Stimulated activated CD8-positive, alpha-beta memory T cell treated with anti-CD3 and anti-CD28 coated beads, Interleukin-12 subunit alpha, Interleukin-12 subunit beta, amount 100 ng/mL, for 24 hours (primary cell): Measurements from ENCODE around the gene DGKD.
"Not testable (repeated sequence)": the region's sequence is repeated elsewhere in the genome, so short reads cannot be mapped to it uniquely, and the experiment has no call there.

Experiments used
- DNase-seq: peaks from one replicate; pipeline ENCODE4 v3.0.0-alpha.2; 2020; ENCODE audit errors: extremely low read depth

The DGKD gene, protein sequence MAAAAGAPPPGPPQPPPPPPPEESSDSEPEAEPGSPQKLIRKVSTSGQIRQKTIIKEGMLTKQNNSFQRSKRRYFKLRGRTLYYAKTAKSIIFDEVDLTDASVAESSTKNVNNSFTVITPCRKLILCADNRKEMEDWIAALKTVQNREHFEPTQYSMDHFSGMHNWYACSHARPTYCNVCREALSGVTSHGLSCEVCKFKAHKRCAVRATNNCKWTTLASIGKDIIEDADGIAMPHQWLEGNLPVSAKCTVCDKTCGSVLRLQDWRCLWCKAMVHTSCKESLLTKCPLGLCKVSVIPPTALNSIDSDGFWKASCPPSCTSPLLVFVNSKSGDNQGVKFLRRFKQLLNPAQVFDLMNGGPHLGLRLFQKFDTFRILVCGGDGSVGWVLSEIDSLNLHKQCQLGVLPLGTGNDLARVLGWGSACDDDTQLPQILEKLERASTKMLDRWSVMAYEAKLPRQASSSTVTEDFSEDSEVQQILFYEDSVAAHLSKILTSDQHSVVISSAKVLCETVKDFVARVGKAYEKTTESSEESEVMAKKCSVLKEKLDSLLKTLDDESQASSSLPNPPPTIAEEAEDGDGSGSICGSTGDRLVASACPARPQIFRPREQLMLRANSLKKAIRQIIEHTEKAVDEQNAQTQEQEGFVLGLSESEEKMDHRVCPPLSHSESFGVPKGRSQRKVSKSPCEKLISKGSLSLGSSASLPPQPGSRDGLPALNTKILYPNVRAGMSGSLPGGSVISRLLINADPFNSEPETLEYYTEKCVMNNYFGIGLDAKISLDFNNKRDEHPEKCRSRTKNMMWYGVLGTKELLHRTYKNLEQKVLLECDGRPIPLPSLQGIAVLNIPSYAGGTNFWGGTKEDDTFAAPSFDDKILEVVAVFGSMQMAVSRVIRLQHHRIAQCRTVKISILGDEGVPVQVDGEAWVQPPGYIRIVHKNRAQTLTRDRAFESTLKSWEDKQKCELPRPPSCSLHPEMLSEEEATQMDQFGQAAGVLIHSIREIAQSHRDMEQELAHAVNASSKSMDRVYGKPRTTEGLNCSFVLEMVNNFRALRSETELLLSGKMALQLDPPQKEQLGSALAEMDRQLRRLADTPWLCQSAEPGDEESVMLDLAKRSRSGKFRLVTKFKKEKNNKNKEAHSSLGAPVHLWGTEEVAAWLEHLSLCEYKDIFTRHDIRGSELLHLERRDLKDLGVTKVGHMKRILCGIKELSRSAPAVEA

DNA sequence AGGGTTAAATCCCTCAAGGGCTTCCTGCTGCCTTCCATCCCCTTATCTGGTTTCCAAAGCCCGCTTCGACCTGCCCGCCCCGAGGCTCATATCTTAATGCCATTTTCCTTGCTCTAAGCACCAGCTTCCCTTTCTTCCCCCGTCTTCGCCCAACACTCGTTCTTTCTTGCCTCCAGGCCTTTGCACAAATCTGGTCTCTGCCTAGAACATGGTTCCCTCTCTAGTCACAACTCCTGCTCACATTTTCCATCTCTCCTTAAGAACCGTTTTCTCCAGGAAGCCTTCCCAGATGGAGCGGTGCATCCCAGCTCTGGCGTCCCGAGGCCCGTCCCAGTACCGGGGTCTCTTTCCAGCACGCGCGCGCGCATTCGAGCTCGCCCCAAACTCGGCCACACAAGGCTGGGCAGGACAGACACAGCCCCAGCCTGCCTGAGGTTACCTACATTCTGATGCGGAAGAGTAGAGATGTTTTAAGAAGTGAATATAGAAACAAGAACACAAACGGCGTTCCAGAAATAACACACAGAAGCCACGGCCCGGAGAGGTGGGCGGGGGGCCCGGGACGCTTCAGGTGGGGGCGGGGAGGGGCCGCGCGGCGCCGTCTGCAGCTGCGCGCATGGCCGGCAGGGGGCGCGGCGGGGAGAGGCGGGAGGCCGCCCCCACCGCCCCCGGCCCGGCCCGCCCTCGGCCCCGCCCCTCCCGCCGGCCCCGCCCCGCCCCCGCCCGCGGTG is at the start of gene DGKD:
Gene DGKD (plus strand): TSS at position 726 of the 731 bp plus-strand sequence. CDS start 25 bp downstream, outside the sequence.
- DNase-seq, result peak; percentile 37

DNA sequence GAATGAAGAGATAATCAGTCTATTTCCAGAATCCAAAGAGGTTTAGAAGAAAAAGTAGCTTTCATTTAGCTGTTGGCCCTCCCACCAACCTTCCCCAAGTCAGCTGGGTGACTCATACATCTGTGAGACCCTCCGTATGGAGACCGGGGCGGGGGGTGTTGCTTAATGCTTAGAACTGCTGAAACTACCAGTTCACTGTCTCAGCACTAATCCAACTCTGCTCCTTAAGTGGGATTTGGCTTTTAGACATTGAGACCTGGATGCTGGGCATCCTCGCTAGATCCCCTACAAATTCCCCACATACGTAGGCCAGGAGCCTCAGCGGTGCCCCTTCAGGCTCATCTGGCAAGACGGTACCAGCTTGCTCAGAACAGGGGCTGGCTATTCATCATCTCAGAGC is 46.7 kb upstream of the DGKD start, which contains the start of gene SAG:
Gene SAG (plus strand): TSS at position 252 of the 400 bp plus-strand sequence. CDS start 1,374 bp downstream, outside the sequence.
- DNase-seq, result no peak

DNA sequence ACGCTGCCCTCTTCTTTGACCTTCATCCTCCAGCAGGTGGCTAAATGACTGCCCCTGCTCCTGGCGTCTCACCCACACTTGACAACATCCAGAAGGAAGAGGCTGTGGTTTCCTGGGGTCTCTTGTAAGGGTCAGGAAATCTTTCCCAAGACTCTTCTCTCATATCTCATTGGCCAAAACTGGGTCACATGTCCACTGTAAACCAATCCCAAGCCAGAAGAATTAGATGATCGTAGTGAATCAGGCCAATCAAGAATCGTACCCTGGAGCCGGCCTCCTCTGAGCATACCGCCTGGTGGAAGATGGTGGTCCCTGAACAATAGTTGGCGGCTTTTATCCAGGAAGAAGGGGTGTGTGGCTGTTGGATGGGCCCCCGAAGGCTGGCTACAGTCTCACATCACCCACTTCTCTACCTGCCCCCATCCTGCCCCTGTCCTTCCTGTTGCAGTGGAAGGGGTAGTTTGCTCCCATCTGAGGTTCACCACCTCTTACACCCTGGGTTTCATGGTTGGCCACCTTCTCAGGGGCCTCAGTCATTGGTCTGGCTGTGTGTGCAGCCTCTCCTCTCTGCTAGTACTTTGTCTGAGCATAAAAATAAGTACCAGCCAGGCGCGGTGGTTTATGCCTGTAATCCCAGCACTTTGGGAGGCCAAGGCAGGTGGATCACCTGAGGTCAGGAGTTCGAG is 42.9 kb upstream of the DGKD start:
- DNase-seq, result no peak

DNA sequence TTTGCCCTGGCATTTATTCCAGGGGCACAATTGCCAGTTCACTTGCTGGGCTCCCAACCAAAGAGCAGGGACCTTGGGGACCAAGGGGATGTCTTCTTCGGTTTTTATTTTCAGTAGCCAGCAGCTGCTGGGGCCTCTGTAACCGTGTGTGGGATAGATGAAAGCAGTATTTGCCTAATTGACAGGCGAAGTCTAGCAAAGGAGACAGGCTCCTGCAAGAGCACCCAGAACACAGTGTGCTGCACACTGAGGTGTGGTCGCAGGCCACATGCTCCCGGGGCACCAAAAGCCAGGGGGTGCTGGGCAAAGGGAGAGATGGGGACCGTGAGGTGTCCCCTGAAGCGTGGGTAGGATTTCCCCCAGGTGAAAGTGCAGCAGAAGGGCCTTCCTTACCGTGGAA is 41.4 kb upstream of the DGKD start:
- DNase-seq, result no peak

DNA sequence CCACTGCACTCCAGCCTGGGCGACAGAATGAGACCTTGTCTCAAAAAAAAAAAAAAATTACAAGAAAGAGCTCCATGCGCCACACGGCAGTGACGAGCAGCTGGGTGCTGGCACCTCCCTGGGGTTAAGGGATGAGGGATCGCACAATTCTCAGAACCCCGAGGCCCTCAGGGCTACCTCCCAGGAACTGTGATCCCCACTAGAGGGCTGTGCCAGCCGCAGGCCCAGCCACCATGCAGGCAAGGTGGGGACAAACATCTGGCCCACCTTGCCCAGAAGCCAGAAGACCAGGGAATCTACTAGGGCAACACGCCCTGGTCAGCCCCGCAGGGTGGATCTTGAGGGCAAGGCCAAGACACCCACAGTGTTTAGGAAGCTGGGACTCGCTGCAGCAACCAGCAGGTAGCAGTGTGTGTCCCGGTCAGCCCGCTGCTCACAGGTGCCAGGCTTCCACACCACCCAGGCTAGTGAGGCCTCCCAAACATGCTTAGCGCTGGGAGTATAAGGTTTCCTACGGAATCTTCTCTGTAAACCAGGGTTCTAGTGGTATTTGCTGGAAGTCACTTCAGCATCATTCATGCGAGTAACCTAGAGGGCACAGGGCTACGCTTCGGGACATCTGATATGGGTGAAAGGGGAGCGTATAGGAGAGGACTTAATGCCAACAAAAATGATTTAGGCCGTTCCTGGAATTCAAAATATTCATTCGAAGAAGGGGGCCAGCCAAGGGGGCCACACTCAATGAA is 39.9 kb upstream of the DGKD start:
- no peak for DNase-seq

DNA sequence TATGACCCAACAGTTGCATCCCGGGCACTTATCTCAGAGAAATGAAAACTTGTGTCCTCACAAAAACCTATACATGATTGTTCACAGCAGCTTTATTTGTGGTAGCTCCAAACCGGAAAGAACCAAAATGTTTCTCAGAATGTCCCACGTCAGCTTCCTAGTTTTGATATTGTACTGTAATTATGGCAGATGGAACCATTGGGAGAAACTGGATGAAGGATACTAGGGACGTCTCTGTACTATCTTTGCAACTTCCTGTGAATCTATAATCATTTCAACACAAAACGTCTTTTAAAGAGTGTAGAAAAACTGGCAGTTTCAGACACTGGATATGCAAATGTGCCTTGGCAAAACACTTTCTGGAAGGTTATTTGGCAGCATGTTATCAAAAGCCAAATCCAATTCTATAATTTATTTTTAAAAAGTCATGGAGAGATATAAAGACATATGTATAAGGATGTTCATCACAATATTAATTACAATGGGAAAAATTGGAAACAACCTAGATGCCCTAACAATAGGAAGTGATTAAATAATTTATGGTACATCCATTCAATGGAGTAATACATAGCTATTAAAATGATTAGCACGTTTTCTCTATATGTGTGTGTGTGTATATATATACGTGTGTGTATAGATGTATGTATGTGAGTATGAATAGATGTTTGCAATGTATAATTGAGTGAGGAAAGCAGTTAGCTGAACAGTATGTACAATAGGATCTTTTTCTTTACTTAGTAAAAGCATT is 36.9 kb upstream of the DGKD start:
- no peak for DNase-seq

DNA sequence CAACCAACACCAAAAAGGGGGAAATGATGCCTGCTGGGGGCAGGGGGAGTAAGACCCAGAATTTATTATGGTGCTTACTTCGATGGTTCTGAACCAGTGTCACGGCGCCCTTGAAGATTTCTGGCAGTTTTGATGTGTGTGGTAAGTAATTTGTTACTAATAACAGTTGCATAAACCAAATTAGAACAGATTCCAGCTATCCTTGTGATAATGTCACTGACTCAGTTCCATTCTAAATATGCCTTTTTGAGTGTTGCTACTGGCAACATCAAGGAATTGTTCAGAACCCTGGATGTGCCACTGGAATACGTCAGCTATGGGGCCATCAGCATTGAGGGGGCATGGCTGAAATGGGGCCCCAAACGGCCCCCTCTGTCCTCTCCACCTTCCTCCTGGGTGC is 35.0 kb upstream of the DGKD start:
- DNase-seq, result no peak

DNA sequence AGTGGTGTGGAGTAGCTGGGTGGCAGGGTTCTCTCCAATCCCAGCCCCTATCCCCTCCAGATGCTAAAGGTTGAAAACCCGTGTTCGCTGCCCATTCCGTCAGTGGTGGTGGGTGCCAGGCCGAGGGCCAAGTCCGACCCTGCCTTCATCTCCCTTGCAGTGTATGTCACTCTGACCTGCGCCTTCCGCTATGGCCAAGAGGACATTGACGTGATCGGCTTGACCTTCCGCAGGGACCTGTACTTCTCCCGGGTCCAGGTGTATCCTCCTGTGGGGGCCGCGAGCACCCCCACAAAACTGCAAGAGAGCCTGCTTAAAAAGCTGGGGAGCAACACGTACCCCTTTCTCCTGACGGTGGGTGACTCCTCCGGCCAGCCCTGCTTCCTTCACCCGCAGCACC is 33.8 kb upstream of the DGKD start:
- no peak for DNase-seq

DNA sequence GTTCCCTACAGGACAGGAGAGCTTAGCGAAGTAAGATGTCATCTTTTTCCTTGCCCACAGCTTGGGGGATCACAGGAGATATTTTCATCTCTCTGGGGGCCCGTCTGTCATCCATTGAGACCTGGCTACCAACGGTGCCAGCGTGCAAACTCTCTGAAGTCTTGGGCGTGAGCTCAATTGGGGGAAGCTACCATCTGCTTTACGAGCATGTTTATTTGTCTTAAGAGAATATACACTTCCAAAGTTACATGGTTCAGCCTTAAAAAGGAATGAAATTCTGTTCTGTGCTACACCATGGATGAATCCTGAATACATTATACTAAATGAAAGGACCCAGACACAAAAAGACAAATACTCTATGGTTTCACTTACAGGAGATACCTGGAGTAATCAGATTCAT is 33.1 kb upstream of the DGKD start:
- DNase-seq, result no peak

DNA sequence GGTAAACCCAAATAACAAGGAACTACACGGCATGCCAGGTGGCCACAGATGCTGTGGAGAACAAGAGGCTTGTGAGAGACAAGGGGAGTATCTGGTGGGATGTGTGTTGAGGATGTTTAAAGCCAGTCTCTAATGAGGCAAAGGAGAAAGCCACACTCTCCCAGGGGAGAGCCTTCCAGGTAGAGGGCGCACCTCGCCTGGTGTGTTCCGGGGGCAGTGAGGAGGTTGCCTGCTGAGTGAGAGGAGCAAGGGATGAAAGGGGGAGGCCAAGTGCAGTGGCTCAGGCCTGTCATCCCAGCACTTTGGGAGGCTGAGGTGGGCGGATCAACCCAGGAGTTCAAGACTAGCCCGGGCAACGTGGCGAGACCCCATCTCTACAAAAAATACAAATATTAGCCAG is 30.4 kb upstream of the DGKD start:
- DNase-seq, result no peak

DNA sequence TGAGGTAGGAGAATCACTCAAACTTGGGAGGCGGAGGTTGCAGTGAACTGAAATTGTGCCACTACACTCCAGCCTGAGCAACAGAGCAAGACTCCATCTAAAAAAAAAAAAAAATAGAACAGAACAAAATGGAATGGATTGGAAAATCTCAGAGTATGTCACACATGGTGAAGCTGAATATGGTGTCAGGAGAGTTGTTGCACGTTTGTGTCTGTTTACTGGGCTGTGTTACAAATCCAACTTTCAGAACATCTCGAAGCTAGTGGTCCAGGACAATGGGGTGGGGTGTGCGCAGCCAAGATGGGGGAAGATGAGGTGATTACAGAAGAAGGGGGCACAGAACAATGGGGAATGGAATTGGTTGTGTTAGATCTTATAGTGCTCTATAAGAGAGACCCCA is 29.0 kb upstream of the DGKD start:
- no peak for DNase-seq

DNA sequence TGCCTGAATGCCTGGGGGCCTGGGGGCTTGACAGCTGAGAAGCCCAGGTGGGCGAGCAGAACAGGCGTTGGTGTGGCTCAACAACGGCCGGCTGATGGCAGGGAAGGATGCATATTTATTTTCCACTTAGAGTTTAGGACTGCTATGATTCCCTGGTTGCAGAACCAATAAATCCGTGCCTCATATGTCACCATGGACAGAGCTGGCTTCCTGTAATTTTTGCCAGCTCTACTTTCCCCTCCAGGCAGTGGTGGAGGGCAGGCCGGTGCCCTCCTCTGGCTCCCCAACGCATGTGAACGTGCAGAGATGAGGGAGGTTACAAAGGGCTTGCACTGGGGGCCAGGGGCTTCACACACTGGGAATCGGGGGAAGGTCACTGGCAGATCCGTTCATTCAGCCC is 28.5 kb upstream of the DGKD start:
- DNase-seq, result no peak

DNA sequence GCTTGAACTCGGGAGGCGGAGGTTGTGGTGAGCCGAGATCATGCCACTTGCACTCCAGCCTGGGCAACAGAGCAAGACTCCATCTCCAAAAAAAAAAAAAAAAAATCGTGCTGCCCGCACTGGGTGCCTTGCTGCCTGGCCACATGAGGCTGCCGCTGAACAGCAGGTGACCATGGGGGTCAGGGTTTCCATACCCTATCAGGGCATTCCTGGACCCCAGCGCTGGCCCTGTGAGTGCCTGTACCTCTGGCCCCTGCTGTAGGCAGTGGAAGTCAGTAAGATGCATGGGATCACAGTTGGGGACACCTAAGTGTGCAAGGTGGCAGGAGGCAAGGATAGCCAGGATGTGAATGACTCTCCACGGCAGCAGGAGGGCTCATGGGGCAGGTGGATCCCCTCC is 27.8 kb upstream of the DGKD start:
- DNase-seq, result no peak

DNA sequence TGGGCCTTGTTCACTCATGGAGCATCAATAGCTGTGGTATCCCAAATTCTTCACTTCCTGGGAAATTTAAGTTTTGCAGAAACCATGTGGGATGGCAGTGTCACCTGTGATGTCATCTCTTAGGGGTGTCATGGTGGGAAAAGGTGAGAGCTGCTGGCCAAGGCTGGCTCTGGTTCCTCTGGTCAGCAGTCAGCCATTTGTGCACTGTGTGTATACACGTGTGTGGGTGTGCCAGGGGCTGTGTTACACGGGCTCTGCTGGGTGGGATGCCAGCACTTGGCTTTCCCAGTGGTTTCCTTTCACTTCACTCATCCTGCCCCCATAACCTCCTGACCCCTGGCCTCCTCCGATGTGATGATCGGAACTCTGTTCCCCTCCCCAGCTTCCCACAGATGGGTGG is 25.4 kb upstream of the DGKD start:
- no peak for DNase-seq

DNA sequence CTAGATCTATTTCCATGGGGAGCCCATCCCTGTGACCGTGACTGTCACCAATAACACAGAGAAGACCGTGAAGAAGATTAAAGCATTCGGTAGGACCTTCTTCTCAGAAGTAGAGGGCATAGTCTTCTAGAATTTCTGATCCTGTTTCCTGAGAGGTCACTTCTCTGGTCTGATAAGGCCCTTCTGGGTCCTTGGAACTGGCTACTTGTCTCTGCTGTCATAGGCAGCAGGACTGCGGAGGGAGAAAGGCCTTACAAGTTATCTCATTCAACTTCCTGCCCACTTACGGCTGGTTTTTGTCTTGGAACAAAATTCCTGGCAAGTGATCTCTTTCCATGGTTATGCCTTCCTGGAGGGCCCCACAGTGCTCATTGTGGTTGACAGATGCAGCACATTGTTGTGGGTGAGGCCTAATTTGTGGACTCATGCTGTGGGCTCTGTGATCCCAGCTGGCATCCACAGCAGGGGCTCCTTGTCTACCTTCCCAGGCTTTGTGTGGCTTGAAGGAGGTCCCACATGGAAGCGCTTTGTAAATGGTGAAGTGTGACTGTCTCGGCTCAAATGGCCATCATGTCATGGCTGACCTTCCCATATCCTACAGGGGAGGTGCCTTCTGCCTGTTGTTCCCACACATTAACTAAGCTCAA is 24.7 kb upstream of the DGKD start:
- no peak for DNase-seq

DNA sequence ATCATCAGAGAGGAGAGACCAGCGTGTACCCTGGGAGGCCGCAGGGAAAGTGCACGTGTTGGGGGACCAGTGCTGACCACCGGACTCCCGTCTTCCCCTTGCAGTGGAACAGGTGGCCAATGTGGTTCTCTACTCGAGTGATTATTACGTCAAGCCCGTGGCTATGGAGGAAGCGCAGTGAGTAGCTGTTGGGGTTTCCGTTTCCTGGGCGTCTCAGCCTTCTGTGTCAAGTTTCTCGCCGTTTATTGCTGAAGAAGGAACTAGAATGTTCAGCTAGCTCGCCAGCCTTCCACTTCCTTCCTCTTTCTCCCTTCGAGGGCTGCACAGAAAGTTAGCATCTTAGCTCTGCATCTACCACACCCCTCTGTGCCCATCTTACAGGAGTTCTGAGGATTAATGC is 22.8 kb upstream of the DGKD start:
- peak; percentile 21 for DNase-seq

DNA sequence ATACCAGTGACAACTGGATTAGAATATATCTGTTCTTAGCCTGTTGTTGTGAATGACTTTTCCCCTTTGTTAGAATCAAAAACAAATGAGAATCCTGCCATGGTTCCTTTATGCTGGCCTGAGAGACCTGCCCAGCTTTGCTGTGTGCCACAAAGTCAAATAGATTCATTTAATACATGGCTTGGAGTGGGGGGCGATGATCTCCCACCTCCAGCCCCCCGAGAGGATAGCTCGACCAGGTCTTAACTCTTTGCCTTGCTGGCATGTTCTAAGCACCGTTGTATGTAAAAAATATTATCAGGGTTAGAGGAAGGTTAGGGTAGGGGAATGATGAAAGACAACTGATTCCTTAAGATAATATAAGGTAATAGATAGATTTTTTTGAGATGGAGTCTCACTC is 22.2 kb upstream of the DGKD start:
- DNase-seq, result no peak

DNA sequence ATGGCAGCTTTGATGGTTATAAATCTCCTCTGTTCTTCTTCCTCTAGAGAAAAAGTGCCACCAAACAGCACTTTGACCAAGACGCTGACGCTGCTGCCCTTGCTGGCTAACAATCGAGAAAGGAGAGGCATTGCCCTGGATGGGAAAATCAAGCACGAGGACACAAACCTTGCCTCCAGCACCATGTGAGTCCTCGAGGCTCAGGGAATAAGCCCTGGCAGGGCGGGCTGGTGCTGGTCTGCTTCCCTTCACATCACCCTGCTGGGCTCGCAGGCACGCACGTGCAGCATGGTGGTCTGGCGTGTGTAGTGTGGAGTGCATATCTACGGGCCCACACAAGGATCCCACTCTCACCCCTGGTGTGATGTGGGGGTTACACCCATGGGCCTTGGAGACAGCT is 19.4 kb upstream of the DGKD start:
- DNase-seq, result no peak

DNA sequence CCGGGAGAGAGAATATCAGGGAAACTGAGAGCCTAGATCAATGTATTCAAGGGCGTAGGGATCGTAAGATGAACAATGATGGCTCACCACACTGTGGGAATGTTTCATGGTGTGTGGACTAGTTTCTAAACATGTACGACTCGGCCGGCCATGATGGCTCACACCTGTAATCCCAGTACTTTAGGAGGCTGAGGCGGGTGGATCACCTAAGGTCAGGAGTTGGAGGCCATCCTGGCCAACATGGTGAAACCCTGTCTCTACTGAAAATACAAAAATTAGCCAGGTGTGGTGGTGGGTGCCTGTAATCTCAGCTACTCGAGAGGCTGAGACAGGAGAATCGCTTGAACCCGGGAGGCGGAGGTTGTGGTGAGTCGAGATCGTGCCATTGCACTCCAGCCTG is 18.2 kb upstream of the DGKD start:
- DNase-seq, result not testable (repeated sequence)
